Embryonic facial prominence (tissue), 1 donor: Measurements from ENCODE around the gene GHRH.

ENCODE experiments used
- DNase-seq: peaks from one replicate; pipeline ENCODE4 v3.0.0-alpha.2; 2016; ENCODE audit errors: extremely low spot score

Gene GHRH

DNA sequence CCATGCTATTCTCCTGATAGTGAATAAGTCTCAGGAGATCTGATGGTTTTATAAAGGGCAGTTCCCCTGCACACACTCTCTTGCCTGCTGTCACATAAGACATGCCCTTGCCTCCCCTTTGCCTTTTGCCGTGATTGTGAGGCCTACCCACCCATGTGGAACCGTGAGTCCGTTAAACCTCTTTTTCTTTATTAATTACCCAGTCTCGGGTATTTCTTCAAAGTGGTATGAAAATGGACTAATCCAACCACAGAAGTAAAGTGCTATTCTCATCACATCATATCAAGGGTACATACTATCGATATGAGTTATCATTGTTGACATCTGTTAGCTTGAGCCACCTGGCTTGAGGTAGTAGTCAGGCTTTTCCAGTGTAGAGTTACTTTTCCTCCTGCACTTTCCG lies 30.1 kb upstream of the GHRH start:
- no peak for DNase-seq

- DNase-seq: no peak
Observed at GRCh38 chr20:37290158-37290810, 28.7 kb upstream of the GHRH start.

DNA sequence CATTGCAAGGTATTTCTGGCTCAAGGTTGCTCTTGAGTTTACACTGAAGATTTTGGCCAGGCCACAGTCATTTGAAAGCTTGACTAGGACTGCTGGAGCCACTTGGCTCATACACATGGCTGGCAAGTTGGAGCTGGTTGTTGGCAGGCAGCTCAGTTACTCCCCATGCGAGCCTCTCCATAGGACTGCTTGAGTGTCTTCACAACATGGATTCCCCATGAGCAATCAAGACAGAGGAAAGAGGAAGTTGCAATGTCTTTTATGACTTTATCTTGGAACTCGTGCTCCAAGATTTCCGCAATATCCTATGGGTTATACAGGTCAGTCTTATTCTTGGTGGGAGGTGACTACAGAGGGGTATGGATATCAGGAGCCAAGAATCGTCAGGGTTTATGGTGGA lies 26.5 kb upstream of the GHRH start:
- DNase-seq: no peak

DNA sequence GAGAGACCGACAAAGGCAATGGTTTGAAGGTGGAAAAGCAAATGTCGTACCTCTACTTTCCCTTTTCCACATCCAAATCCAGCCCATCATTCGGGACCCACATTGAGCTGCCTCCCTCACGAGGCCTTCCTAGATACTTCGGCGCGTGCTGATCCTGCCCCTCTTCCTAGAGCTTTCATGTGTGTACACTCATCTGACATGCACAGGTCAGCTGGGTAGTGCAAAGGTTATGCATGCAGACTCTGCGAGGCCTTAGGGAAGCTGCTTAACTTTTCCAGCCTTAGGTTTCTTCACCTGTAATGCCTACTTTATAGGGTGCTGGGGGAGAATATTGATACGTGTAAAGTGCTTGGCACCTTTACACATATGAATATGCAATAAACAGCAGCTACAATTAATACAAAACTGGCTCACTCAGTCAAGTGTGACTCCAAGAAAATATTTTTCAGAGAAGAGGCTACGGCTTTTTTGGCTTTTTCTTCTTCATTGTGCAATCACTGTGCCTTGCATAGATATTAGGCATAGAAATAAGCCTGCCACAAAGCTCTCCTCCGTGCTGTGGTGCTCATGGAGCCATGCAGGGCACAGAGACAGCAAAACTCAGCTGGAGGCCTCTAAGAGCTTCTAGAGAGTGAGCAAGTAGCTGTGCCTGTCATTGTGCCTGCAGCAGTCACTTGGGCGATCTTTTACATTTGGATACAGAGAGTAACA lies 24.2 kb upstream of the GHRH start:
- DNase-seq: no peak

GRCh38 chr20:37284691-37285161 lies 23.1 kb upstream of the GHRH start:
- no peak for DNase-seq

- no peak for DNase-seq
Observed at GRCh38 chr20:37283530-37284195, 22.0 kb upstream of the GHRH start.

DNA sequence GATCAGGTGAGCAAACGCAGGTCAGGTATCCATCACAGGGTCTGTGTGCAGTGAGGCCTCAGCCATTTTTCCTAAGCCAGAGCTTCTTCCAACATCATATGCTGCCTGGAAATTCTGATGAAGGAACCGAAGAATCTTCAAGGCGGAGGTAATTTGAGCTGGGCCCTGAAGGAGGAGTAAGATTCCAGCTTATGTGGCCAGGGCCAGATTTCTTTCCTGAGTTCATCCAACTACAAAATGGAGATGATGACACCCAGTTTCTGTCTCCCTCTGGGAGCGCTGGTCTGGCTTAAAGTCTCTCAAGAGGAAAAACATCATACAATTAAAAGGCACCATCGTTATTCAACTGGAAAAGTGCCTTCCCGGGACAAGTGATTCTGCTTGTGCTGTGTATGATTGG lies 20.9 kb upstream of the GHRH start:
- DNase-seq: no peak

- DNase-seq: no peak
Observed at GRCh38 chr20:37280403-37280802, 18.8 kb upstream of the GHRH start.

- no peak for DNase-seq
Observed at GRCh38 chr20:37279820-37280219, 18.2 kb upstream of the GHRH start.

DNA sequence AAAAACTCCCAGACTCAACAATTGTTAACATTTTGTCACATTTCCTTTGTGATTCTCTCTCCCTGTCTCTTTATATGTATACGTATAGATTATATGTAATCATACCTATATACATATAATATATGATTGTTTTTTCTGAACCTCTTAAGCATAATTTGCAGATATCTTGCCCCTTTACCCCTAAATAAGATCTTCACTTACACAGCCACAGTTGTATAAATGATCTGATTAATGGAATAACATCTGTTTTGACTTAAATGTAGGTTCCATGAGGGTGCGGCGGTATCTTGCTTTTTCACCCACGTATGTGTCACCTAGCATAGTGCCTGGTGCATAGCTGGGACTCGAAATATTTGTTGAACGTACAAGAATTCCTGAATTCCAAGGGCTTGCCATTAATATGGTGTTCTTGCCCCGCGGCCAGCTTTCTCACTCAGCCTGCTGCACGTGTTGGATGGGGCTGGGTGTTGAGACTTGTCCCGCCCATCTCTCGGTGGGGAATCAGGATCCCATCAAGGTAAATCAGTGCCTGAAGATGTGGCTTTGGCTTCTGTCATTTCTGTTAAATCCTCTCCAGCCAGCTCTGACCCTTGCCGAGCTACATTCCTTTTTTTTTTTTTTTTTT lies 17.5 kb upstream of the GHRH start:
- no peak for DNase-seq

DNA sequence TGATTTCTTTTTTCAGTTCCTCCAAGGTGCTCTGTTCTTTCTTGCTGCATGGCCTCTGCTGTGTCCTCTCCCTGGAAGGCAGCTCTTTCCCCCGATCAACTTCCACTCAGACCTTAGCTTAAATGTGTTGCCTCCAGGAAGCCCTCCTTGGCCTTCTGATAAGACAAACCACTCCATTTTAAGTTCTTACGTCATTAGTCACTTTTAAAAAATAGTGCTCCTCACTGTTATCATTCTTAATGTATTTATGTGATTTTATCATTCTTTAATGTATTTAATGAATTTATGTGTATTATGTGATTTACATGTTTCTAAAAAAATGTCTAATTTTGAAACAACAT lies 15.6 kb upstream of the GHRH start:
- no peak for DNase-seq

GRCh38 chr20:37276494-37277252 lies 15.1 kb upstream of the GHRH start:
- DNase-seq: no peak

- no peak for DNase-seq
Observed at GRCh38 chr20:37274851-37275524, 13.4 kb upstream of the GHRH start.

DNA sequence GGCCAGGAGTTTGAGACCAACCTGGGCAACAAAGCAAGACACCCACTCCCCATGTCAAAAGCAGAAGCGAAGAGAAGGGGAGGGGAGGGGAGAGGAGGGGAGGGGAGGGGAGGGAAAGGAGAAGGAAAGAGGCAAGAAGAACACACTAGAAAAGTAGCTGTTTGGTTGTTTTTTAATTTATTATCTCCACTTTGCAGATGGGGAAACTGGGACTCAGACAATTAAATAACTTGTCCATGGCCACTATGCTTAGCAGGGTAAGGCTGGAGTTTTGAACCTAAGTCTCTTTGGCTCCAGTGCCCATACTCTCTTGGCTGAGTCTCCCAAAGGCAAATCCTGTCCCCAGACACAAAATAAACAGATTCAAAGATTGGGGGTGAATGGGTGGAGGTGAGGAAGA lies 12.4 kb upstream of the GHRH start:
- DNase-seq: no peak

DNA sequence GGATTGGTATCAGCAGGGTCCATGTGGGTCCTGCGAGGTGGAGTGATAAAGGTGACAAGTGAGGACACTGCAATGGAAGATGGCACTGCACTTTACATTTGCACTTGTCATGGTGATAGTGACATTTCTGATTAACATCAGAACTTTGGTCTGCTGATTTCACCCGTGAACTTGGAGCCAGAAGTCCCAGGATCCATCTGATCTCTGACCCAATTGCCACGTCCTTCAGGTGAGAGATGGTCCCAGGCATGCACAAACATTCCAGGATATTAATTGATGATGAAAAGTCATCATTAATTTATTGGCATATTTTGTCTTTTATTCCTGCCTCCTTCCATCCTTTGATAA lies 9.8 kb upstream of the GHRH start:
- no peak for DNase-seq

DNA sequence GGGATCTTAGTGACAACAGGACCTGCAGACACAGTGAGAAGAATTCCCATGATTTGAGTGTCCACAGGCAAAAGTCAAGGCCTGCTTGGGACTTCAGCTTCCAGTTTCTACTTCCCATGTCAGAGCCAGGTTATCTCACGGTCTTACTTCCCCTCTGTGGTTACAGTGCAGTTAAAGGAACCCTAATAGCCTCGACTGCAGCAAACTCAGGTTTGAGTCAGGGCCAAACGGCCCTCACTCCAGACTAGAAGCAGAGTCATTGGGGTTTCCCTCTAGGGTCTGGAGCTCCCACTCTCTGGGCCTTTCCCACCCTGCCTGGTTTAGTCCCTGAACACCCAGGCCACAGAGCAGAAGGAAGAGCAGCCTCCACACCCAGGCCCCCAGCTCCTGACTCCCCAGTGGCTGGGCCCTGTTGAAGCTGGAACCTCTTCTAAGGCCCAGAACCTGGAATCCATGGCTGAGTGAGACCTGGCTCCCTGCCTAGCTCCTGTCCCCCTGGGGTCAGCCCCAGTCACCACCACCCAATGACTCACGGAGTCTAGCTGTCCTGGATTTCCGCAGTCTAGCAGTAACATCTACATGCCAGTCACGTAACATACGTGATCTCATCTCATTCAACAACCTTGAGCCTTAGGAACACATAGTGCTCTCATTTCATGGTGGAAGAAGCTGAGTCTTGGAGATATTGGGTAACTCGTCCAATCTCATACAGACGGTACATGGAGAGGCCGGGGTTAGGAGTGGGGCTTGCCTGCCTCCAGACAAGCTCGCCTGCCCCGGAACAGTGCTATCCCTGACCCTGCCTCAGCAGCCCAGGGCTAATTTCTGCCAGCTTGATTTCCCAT lies 9.2 kb upstream of the GHRH start:
- no peak for DNase-seq

DNA sequence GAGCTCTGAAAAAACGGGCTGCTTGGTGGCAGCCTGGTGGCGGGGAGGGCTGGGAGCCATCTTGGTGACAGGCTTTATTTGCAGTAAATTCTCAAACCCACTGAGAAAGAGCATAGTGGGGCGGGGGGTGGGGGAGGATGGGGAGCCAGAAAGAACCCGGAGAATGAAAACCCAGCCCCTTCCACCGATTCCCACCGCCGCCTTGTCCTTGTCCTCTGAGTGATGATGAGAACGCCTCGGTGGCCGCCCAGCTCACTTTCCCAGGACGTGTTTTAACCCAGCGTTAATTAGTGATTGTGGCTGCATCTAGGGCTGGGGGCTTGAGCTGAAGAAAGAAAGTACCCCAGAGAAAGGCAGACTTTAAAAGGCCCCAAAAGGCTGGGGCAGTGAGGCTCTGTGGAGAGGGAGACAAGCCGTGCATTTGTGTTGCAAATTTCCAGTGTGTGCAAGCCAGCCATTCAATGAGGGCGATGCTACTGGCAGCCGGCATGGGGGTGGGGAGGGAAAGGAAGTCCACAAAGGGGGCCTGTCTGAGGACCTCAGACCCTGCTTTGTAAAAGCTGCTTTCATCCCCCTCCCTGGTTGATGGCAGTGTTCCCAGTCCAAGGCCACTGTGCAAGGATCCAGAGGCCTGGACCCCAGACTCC lies 6.2 kb upstream of the GHRH start:
- DNase-seq: no peak

DNA sequence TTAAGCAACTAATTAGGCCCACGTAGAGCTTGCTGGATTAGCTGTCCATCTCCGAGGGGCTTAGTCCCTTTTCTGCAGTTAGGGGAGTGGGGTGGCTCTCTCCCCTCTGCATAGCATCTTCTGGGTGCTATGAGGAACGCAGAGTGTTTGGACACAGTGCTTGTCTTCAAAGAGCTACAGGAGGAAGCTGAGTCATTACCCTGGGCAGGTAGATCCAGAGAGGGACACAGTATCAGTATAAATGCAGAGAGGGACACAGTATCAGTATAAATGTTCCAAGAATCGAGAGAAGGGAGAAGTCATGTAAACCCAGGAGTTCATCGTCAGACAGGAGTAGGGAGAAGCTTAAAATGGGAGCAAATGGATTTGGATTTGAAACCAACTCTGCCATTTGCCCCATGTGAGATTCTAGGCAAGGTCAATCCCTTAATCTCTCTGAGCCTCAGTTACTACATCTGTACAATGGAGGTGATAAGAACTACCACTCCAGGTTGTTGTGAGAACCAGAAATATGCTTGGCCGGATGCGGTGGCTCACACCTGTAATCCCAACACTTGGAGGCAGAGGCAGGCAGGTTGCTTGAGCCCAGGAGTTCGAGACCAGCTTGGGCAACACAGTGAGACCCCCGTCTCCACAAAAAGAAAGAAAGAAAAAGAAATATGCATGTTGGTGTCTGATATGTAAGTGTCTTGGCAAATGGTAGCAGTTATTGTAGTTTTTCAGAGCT lies 5.5 kb upstream of the GHRH start:
- no peak for DNase-seq

DNA sequence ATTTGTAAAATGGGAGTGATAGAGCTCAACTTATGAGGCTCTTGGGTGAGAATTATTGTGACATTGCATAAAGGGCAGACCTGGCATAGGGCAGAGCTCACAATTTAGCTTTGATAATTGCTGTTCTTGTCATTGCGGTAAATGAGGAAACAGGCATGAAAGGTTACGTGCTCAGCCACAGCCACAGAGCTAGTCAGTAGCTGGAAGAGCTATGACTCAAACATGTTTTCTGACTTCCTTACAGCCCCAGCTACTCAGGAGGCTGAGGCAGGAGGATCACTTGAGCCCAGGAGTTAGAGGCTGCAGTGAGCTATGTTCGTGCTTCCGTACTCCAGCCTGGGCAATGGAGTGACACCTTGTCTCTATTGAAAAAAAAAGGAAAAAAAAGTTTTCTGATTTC lies 3.5 kb upstream of the GHRH start:
- DNase-seq: no peak
